Cardiac muscle cell (in vitro differentiated cells and primary cell): ENCODE measurements around the gene TECTB. TPM values are rescaled to one million over a fixed set of nuclear protein-coding genes. Genes with fewer than 3 reads are reported as not detected.

Source experiments
- DNase-seq, 2 donors: peaks; one replicate each; pipeline versions ENCODE4 v3.0.0 to v3.0.0-alpha.2; 2010 to 2017; ENCODE audit warnings: low read depth in 1 of 2, low spot score in 1 of 2
- H3K27ac ChIP-seq: fragments of 200-600 bp; sonication (generic); 2 replicates; pipeline ENCODE4 v1.5.1; 2016
- H3K27me3 ChIP-seq: fragments of 200-600 bp; sonication (generic); 2 replicates; pipeline ENCODE4 v1.6.0; 2016; ENCODE audit warnings: control low read depth
- H3K36me3 ChIP-seq: fragments of 200-600 bp; sonication (generic); 2 replicates; pipeline ENCODE4 v1.5.1; 2016; ENCODE audit warnings: control low read depth
- H3K4me1 ChIP-seq: fragments of 200-600 bp; sonication (generic); 2 replicates; pipeline ENCODE4 v1.8.1; 2017; ENCODE audit warnings: low read depth, mild to moderate bottlenecking, mixed run types
- H3K4me3 ChIP-seq: fragments of 200-600 bp; sonication (generic); 2 replicates; pipeline ENCODE4 v1.5.1; 2016; ENCODE audit warnings: mild to moderate bottlenecking
- H3K9me3 ChIP-seq: fragments of 200-600 bp; sonication (generic); 2 replicates; pipeline ENCODE4 v1.5.1; 2017; ENCODE audit warnings: low read depth, mild to moderate bottlenecking, control low read depth
- polyA plus RNA-seq: library from polyadenylated mRNA; unstranded; fragments of >200 nt; fragmentation: Nextera tagmentation; extraction: Ambion mirVana; gene quantifications from 2 replicates; pipeline ENCODE4 v1.2.1, GENCODE V29; 2016
- total RNA-seq: library from RNA; depleted of rRNA; stranded (reverse); fragments of >200 nt; gene quantifications from 2 replicates; pipeline ENCODE4 v1.2.3, GENCODE V29; 2016
- TF ChIP-seq, protein P1 (sequence below): IDR thresholded peaks from 2 replicates; pipeline ENCODE4 v1.5.1; 2012; ENCODE audit warnings: low read depth, mild to moderate bottlenecking, low read length

The TECTB gene
- total and polyA plus RNA-seq, 2 experiments from 2014 or later, result not detected

DNA sequence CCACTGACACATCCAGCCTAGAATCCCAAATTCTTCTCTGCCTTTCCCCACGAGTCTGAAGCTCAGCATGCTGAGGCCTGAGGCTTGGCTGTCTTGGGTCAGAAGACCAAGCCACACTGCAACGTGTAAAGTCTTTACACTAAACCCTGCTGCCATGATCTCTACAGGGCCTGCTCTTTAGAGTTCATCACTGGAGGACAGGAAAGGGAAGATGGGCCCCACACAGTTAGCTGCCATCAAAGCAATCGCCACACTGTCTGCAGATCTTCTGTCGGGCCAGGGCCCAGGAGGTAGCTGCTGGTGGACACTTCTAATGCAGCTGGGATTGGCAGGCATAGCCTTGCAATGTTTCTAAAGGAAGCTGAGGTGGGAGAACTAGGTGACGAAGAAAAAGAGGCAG lies 8.4 kb upstream of the TECTB start:
- DNase-seq, result no peak
- TF ChIP-seq, protein P1, sequence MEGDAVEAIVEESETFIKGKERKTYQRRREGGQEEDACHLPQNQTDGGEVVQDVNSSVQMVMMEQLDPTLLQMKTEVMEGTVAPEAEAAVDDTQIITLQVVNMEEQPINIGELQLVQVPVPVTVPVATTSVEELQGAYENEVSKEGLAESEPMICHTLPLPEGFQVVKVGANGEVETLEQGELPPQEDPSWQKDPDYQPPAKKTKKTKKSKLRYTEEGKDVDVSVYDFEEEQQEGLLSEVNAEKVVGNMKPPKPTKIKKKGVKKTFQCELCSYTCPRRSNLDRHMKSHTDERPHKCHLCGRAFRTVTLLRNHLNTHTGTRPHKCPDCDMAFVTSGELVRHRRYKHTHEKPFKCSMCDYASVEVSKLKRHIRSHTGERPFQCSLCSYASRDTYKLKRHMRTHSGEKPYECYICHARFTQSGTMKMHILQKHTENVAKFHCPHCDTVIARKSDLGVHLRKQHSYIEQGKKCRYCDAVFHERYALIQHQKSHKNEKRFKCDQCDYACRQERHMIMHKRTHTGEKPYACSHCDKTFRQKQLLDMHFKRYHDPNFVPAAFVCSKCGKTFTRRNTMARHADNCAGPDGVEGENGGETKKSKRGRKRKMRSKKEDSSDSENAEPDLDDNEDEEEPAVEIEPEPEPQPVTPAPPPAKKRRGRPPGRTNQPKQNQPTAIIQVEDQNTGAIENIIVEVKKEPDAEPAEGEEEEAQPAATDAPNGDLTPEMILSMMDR, result no peak
- no peaks in the 10 kb centered on the region for H3K9me3 ChIP-seq
- H3K27ac ChIP-seq, result no peak overlapping the region
- no peak overlapping the region for H3K4me3 ChIP-seq
- peaks cover 7% of the 10 kb centered on the region for H3K4me1 ChIP-seq
- no peaks in the 10 kb centered on the region for H3K36me3 ChIP-seq
- H3K27me3 ChIP-seq, result no peaks in the 10 kb centered on the region

DNA sequence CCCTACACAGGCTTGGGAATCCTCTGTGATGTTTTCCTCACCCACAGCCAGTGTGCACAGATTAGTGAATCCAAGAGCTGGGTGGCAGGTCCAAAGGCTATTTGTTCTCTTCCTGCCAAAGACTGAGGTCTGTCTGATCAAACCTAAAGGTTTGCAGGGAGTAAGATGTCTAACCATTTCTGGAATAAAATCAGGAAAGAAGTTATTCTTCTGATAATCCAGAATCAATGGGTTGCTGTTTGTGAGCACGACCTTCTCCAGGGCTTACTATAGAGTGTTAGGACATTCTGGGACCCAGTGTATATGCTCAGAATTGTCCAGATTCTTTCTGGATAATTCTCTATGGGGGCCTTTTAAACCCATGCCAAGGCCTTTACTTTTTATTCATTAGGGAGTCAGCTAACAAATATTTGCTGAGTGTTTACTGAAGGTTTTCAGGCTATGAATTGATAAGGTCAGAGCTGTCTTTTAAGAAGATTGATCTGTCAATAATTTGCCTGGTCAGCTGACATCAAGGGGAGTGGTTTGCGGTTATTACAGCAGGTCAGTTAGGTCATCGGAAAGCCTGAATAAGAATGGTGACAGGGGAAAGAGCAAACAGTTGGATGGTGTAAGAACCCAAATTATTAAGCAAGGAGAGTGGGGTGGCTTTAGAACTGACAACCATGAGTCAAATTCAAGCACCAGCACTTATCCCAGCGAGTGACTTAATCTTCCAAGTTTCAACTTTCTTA lies 7.5 kb upstream of the TECTB start:
- no peaks in the 10 kb centered on the region for H3K9me3 ChIP-seq
- H3K27ac ChIP-seq, result no peak overlapping the region
- H3K4me3 ChIP-seq, result no peak overlapping the region
- TF ChIP-seq, protein P1, result no peak
- H3K27me3 ChIP-seq, result no peaks in the 10 kb centered on the region
- no peaks in the 10 kb centered on the region for H3K36me3 ChIP-seq
- H3K4me1 ChIP-seq, result peaks cover 7% of the 10 kb centered on the region
- DNase-seq, result no peak

- TF ChIP-seq, protein P1, result no peak
Measured at GRCh38 chr10:112278871-112279270, 4.3 kb upstream of the TECTB start.

DNA sequence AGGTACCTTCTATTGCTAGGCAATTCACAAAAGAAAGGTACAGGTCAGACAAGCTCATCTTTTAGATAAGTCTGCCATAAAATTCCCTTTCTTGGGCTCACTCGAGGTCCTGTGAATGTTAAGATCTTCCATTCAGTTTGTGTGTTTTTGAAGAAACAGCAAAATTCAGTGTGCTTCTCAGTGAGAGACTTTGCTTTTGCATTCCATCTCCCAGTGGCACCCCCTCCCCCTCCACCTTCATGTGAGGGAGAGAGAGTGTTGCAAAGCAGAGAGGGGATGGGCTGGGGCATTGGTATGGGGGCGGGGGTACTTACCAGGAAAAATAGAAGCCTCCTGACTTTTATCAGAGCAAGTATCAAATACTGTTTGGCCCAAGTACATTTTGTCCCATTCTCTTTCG lies 3.8 kb upstream of the TECTB start:
- H3K27me3 ChIP-seq, result no peaks in the 10 kb centered on the region
- no peak for DNase-seq

More at GRCh38 chr10:112278871-112279270, 4.3 kb upstream of the TECTB start:
- peaks cover 7% of the 10 kb centered on the region for H3K4me1 ChIP-seq
- H3K27me3 ChIP-seq, result no peaks in the 10 kb centered on the region
- H3K9me3 ChIP-seq, result no peaks in the 10 kb centered on the region
- no peak for DNase-seq
- no peak overlapping the region for H3K4me3 ChIP-seq
- no peak overlapping the region for H3K27ac ChIP-seq
- H3K36me3 ChIP-seq, result no peaks in the 10 kb centered on the region

DNA sequence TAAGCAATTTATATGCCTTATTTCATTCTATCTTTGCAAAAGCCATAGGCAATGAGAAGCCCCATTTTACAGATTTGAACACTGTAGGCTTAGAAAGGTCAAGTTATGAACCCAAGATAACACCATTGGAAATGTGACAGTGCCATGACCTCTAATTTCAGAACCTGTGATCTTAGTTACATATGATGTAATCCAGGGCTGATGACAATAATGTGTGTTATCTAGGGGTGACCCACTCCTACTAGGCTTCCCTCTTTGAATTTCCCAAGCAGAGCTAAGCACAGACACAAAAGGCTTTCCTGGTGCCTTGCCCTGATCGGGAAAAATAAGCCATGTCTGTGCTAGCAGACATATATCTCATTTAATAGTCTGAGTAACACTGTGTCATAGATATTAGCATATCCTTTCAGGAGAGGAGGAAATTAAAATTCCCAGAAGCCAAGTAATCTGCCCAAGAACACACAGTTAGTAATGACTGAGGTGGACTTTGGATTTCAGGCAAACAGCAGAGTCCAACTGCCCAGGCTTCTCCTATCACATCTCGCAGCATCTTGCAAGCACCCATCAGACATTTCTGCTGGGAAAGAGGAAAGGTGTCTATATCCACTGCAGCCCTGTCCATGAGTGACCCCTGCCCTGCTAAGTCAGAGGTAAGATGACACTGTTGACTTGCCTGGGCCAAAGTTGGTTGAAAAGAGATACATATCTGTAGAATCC lies 2.8 kb upstream of the TECTB start:
- no peak for DNase-seq
- Histone ChIP-seq H3K4me1 (peaks cover 7% of the 10 kb centered on the region), H3K9me3 (no peaks in the 10 kb centered on the region), H3K4me3 (no peak overlapping the region), H3K36me3 (no peaks in the 10 kb centered on the region), H3K27me3 (no peaks in the 10 kb centered on the region), H3K27ac (no peak overlapping the region)
- TF ChIP-seq, protein P1, result no peak

More for the DNA sequence above, 3.8 kb upstream of the TECTB start:
- no peaks in the 10 kb centered on the region for H3K9me3 ChIP-seq
- H3K4me3 ChIP-seq, result no peak overlapping the region
- H3K27ac ChIP-seq, result no peak overlapping the region
- TF ChIP-seq, protein P1, result no peak
- H3K4me1 ChIP-seq, result peaks cover 7% of the 10 kb centered on the region
- H3K36me3 ChIP-seq, result no peaks in the 10 kb centered on the region
